ENCODE data around the gene OR52N5. TPM values are rescaled to one million over a fixed set of nuclear protein-coding genes. Genes with fewer than 3 reads are reported as not detected.

The OR52N5 gene
- total and polyA plus RNA-seq, 2 donors (not counting 1 experiment from before 2014, with no cell fraction given) = not detected

GRCh38 chr11:5753943-5754342 lies 29.2 kb downstream of the OR52N5 start, which contains the start of gene OR52N4:
Gene OR52N4, plus strand, starts transcription at chr11:5754243. Its CDS starts 498 bp downstream, at chr11:5754741.
- no peak for TF ChIP-seq EZH2 (IDR thresholded peaks at IDR 0.05; ENCODE audit: borderline replicate concordance, insufficient read depth, low read depth, low read length, poor library complexity, severe bottlenecking)
- TF ChIP-seq, protein P1, sequence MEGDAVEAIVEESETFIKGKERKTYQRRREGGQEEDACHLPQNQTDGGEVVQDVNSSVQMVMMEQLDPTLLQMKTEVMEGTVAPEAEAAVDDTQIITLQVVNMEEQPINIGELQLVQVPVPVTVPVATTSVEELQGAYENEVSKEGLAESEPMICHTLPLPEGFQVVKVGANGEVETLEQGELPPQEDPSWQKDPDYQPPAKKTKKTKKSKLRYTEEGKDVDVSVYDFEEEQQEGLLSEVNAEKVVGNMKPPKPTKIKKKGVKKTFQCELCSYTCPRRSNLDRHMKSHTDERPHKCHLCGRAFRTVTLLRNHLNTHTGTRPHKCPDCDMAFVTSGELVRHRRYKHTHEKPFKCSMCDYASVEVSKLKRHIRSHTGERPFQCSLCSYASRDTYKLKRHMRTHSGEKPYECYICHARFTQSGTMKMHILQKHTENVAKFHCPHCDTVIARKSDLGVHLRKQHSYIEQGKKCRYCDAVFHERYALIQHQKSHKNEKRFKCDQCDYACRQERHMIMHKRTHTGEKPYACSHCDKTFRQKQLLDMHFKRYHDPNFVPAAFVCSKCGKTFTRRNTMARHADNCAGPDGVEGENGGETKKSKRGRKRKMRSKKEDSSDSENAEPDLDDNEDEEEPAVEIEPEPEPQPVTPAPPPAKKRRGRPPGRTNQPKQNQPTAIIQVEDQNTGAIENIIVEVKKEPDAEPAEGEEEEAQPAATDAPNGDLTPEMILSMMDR (IDR thresholded peaks at IDR 0.05) = no peak
- ATAC-seq (ENCODE audit: low read depth) (no peak), DNase-seq (no peak)
- Histone ChIP-seq H3K9ac (ENCODE audit: low read length) (no peak within 1 kb of the TSS), H3K4me2 (replicated peaks; ENCODE audit: low read depth, low read length, poor library complexity, severe bottlenecking) (no peak within 1 kb of the TSS), H3K4me3 (ENCODE audit: control extremely low read depth in 1 of 5, extremely low read depth in 1 of 5, insufficient read depth in 1 of 5, low read depth in 2 of 5, low read length in 4 of 5) (no peak within 1 kb of the TSS), H3K4me1 (ENCODE audit: control insufficient read depth in 2 of 2, insufficient read depth in 2 of 2, low read length in 2 of 2) (no peaks in the 10 kb centered on the region), H3K27me3 (replicated peaks in 1 of 4; ENCODE audit: control extremely low read depth in 1 of 4, control insufficient read depth in 3 of 4, insufficient read depth in 4 of 4, low read length in 3 of 4) (no peaks in the 10 kb centered on the region), H3K27ac (ENCODE audit: low read length in 2 of 2) (no peak within 1 kb of the TSS), H3K9me3 (ENCODE audit: control extremely low read depth in 1 of 3, control insufficient read depth in 2 of 3, insufficient read depth in 1 of 3, low read length in 2 of 3) (no peaks in the 10 kb centered on the region), H3K79me2 (ENCODE audit: control insufficient read depth, insufficient read depth, low read length) (no peaks in the 10 kb centered on the region), H4K20me1 (ENCODE audit: control insufficient read depth, insufficient read depth, low read length, poor library complexity, severe bottlenecking) (no peaks in the 10 kb centered on the region), H2AFZ (ENCODE audit: insufficient read depth, low read depth, low read length, poor library complexity, severe bottlenecking) (no peak within 1 kb of the TSS), H3K36me3 (replicated peaks in 1 of 2; ENCODE audit: control extremely low read depth in 1 of 2, control insufficient read depth in 1 of 2, extremely low read depth in 1 of 2, insufficient read depth in 2 of 2, low read length in 1 of 2) (no peaks in the 10 kb centered on the region)
- intact Hi-C loops (cut with micrococcal nuclease) = no loop called here
- H3K9me3 Mint-ChIP-seq (ENCODE audit: insufficient read depth) = no peaks in the 10 kb centered on the region
- ChIA-PET CTCF (no interaction called here), POLR2A (no interaction called here)
- no peaks in the 10 kb centered on the region for H3K4me1 Mint-ChIP-seq
- H3K27me3 Mint-ChIP-seq = no peaks in the 10 kb centered on the region
- no peak within 1 kb of the TSS for H3K4me3 Mint-ChIP-seq
- no CpG with 5 or more reads among the region's 1 CpG for WGBS (ENCODE audit: insufficient coverage)
- no peak within 1 kb of the TSS for H3K27ac Mint-ChIP-seq

GRCh38 chr11:5749836-5750235 lies 33.3 kb downstream of the OR52N5 start:
- WGBS (ENCODE audit: insufficient coverage) = no CpG with 5 or more reads among the region's 3 CpGs
- Mint-ChIP-seq H3K27ac (no peak overlapping the region), H3K27me3 (no peaks in the 10 kb centered on the region), H3K4me3 (no peak overlapping the region), H3K9me3 (ENCODE audit: insufficient read depth) (no peaks in the 10 kb centered on the region), H3K4me1 (no peaks in the 10 kb centered on the region)
- Histone ChIP-seq H3K4me2 (replicated peaks; ENCODE audit: low read depth, low read length, poor library complexity, severe bottlenecking) (no peak overlapping the region), H3K27ac (ENCODE audit: low read length in 2 of 2) (no peak overlapping the region), H3K27me3 (replicated peaks in 1 of 4; ENCODE audit: control extremely low read depth in 1 of 4, control insufficient read depth in 3 of 4, insufficient read depth in 4 of 4, low read length in 3 of 4) (no peaks in the 10 kb centered on the region), H3K79me2 (ENCODE audit: control insufficient read depth, insufficient read depth, low read length) (no peaks in the 10 kb centered on the region), H4K20me1 (ENCODE audit: control insufficient read depth, insufficient read depth, low read length, poor library complexity, severe bottlenecking) (no peaks in the 10 kb centered on the region), H3K36me3 (replicated peaks in 1 of 2; ENCODE audit: control extremely low read depth in 1 of 2, control insufficient read depth in 1 of 2, extremely low read depth in 1 of 2, insufficient read depth in 2 of 2, low read length in 1 of 2) (no peaks in the 10 kb centered on the region), H3K4me1 (ENCODE audit: control insufficient read depth in 2 of 2, insufficient read depth in 2 of 2, low read length in 2 of 2) (no peaks in the 10 kb centered on the region), H3K4me3 (ENCODE audit: control extremely low read depth in 1 of 5, extremely low read depth in 1 of 5, insufficient read depth in 1 of 5, low read depth in 2 of 5, low read length in 4 of 5) (no peak overlapping the region), H2AFZ (ENCODE audit: insufficient read depth, low read depth, low read length, poor library complexity, severe bottlenecking) (no peak overlapping the region), H3K9ac (ENCODE audit: low read length) (no peak overlapping the region), H3K9me3 (ENCODE audit: control extremely low read depth in 1 of 3, control insufficient read depth in 2 of 3, insufficient read depth in 1 of 3, low read length in 2 of 3) (no peaks in the 10 kb centered on the region)
- intact Hi-C loops (cut with micrococcal nuclease) = no loop called here
- CTCF ChIA-PET = interaction anchor here (1.1 kb wide), 1 partner anchor 65 kb away, joined by 4 read pairs; the partner anchor contains the start of gene TRIM5
- no peak for ATAC-seq (ENCODE audit: low read depth)
- TF ChIP-seq, protein P1 (IDR thresholded peaks at IDR 0.05) = no peak
- TF ChIP-seq EZH2 (IDR thresholded peaks at IDR 0.05; ENCODE audit: borderline replicate concordance, insufficient read depth, low read depth, low read length, poor library complexity, severe bottlenecking) = no peak
- no peak for DNase-seq
- POLR2A ChIA-PET = no interaction called here
